Mesenchymal stem cell (in vitro differentiated cells and primary cell): ENCODE measurements around the gene LAMB3.

ENCODE experiments used
- DNase-seq: peaks from one replicate; pipeline ENCODE4 v3.0.0-alpha.2; 2013
- H2AFZ ChIP-seq: one replicate; pipeline ENCODE4 v1.6.1; 2013; ENCODE audit warnings: low read depth, mild to moderate bottlenecking, control low read depth, inconsistent platforms, low read length, moderate library complexity
- H2AK5ac ChIP-seq: 2 replicates; pipeline ENCODE4 v1.6.1; 2013; ENCODE audit warnings: low read length, moderate library complexity, mild to moderate bottlenecking, inconsistent platforms; ENCODE audit not compliant: severe bottlenecking
- H2BK120ac ChIP-seq: one replicate; pipeline ENCODE4 v1.6.1; 2013; ENCODE audit warnings: low read depth, mild to moderate bottlenecking, inconsistent platforms, low read length, moderate library complexity
- H2BK12ac ChIP-seq, 2 experiments: one replicate each; pipeline ENCODE4 v1.6.1; 2013; ENCODE audit warnings: inconsistent platforms in 2 of 2, low read length in 2 of 2, mild to moderate bottlenecking in 2 of 2, moderate library complexity in 2 of 2, control low read depth in 1 of 2
- H2BK15ac ChIP-seq: one replicate; pipeline ENCODE4 v1.6.1; 2013; ENCODE audit warnings: mild to moderate bottlenecking, low read depth, inconsistent platforms; ENCODE audit not compliant: poor library complexity, severe bottlenecking
- H2BK5ac ChIP-seq: 2 replicates; pipeline ENCODE4 v1.6.1; 2013; ENCODE audit warnings: low read depth, mild to moderate bottlenecking, low read length, control low read depth, inconsistent platforms; ENCODE audit not compliant: poor library complexity, severe bottlenecking
- H3K14ac ChIP-seq, 2 experiments: one replicate each; pipeline ENCODE4 v1.6.1; 2013; ENCODE audit warnings: inconsistent platforms in 2 of 2, low read length in 2 of 2, control low read depth in 1 of 2, mild to moderate bottlenecking in 1 of 2, moderate library complexity in 1 of 2
- H3K18ac ChIP-seq, 2 experiments: one replicate each; pipeline ENCODE4 v1.6.1; 2013; ENCODE audit warnings: inconsistent platforms in 2 of 2, low read length in 2 of 2, control low read depth in 1 of 2, low read depth in 1 of 2, mild to moderate bottlenecking in 1 of 2
- H3K23ac ChIP-seq, 2 experiments: one replicate each; pipeline ENCODE4 v1.6.1; 2013; ENCODE audit warnings: inconsistent platforms in 2 of 2, low read length in 2 of 2, mild to moderate bottlenecking in 2 of 2, moderate library complexity in 2 of 2, control low read depth in 1 of 2
- H3K27ac ChIP-seq: 2 replicates; pipeline ENCODE4 v1.5.1; 2013; ENCODE audit warnings: mild to moderate bottlenecking, moderate library complexity, low read length, control low read depth, inconsistent platforms; ENCODE audit not compliant: poor library complexity, severe bottlenecking
- H3K27me3 ChIP-seq, 2 experiments: 2 replicates each; pipeline versions ENCODE4 v1.6.1 to v1.7.0; 2013; ENCODE audit warnings: low read length in 2 of 2, mild to moderate bottlenecking in 2 of 2, moderate library complexity in 2 of 2, control low read depth in 1 of 2, inconsistent platforms in 1 of 2; ENCODE audit not compliant: control insufficient read depth in 1 of 2, insufficient read depth in 1 of 2
- H3K36me3 ChIP-seq, 2 experiments: 2 replicates each; pipeline versions ENCODE4 v1.6.1 to v1.7.0; 2013; ENCODE audit warnings: low read length in 2 of 2, control low read depth in 1 of 2, inconsistent platforms in 1 of 2, low read depth in 1 of 2, mild to moderate bottlenecking in 1 of 2; ENCODE audit not compliant: insufficient read depth in 2 of 2, control insufficient read depth in 1 of 2
- H3K4ac ChIP-seq, 2 experiments: one replicate each; pipeline ENCODE4 v1.6.1; 2013; ENCODE audit warnings: inconsistent platforms in 2 of 2, low read length in 2 of 2, mild to moderate bottlenecking in 2 of 2, moderate library complexity in 2 of 2, control low read depth in 1 of 2, low read depth in 1 of 2
- H3K4me1 ChIP-seq: 2 replicates; pipeline ENCODE4 v1.6.1; 2013; ENCODE audit warnings: low read depth, low read length, control low read depth; ENCODE audit not compliant: control insufficient read depth, insufficient read depth
- H3K4me2 ChIP-seq: 2 replicates; pipeline ENCODE4 v1.6.1; 2013; ENCODE audit warnings: low read length, mild to moderate bottlenecking, inconsistent platforms; ENCODE audit not compliant: poor library complexity, severe bottlenecking
- H3K4me3 ChIP-seq, 2 experiments: 2 replicates each; pipeline versions ENCODE4 v1.5.1 to v1.7.0; 2013; ENCODE audit warnings: low read length in 2 of 2, mild to moderate bottlenecking in 2 of 2, control low read depth in 1 of 2, low read depth in 1 of 2; ENCODE audit not compliant: insufficient read depth in 1 of 2
- H3K79me1 ChIP-seq: replicated peaks from 2 replicates; pipeline ENCODE4 v1.6.1; 2013; ENCODE audit warnings: mild to moderate bottlenecking, control low read depth, low read length, inconsistent platforms; ENCODE audit not compliant: poor library complexity, severe bottlenecking
- H3K9ac ChIP-seq: 2 replicates; pipeline ENCODE4 v1.7.0; 2013; ENCODE audit warnings: mild to moderate bottlenecking, low read length, moderate library complexity
- H3K9me3 ChIP-seq: 2 replicates; pipeline ENCODE4 v1.7.0; 2013; ENCODE audit warnings: mild to moderate bottlenecking, low read length; ENCODE audit not compliant: control insufficient read depth
- H4K8ac ChIP-seq: one replicate; pipeline ENCODE4 v1.6.1; 2013; ENCODE audit warnings: inconsistent platforms, mild to moderate bottlenecking, low read length, moderate library complexity
- H4K91ac ChIP-seq: one replicate; pipeline ENCODE4 v1.6.1; 2013; ENCODE audit warnings: mild to moderate bottlenecking, low read length, inconsistent platforms
- WGBS: methylation state at CpG from one replicate; pipeline ENCODE4 v1.1.7; 2013; ENCODE audit warnings: mixed read lengths; 5-methylcytosine and 5-hydroxymethylcytosine counted together

LAMB3 gene

DNA sequence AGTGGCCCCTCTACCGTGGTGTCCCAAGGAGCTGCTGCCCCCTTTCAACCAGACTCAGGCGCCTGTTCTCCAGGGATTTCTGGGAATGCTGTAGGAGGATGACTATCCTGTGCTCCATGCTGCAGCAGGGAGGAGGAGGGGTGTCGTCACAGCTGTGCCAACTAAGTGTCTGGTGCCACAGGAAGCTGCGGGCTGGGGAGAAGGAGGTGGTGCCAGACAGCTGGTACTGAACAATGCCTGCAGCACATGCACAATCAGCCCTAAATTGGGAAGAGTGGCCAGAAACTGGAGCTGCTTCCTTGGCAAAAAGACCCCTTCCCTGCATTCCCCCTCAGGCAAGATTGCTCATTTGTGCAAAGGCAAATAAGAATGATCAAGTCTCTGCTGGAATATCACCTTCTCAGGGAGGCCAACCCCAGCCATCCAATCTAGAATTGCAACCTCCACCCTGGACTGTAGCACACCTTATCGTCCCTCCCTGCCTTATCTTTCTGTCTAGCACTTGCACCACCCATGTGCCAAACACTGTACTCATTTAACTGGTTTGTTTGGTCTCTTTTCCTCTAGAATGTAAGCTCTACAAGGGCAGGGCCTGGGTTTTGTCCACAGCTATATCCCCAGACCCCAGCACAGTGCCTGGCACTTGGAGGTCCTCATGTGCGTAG lies 33.3 kb downstream of the LAMB3 start:
- 89% methylated on average over 6 of the region's 6 CpGs for WGBS
- H3K9me3 ChIP-seq = no peaks in the 10 kb centered on the region

DNA sequence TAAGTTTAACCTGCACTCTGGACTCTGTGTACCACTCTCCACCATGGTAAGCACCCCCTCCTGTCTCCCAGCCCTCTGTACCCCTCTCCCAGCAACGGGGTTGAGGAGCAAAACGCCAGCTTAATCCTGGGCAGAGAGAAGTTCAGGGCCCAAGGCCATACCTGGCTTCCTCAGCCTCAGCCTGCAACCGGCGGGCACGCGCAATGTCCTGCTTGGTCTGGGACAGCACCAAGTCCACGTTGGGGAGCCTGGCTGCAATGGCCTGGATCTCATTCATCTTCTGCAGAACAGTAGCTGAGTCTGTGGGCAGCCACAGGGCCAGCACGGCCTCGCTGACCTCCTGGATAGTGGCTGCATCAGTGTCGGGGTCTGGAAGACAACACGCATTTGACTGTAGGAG lies 33.9 kb downstream of the LAMB3 start:
- H3K9me3 ChIP-seq = no peaks in the 10 kb centered on the region
- H3K14ac ChIP-seq = no peak overlapping the region
- H3K9ac ChIP-seq = no peak overlapping the region
- no peaks in the 10 kb centered on the region for H3K79me1 ChIP-seq
- peaks cover 9 to 18% of the 10 kb centered on the region in 2 experiments for H3K36me3 ChIP-seq
- H3K23ac ChIP-seq = no peak overlapping the region
- peaks cover 0 to 1% of the 10 kb centered on the region in 2 experiments for H3K27me3 ChIP-seq
- H3K4me2 ChIP-seq = no peak overlapping the region
- H2AK5ac ChIP-seq = no peak overlapping the region
- DNase-seq = no peak
- H2AFZ ChIP-seq = no peak overlapping the region
- H3K27ac ChIP-seq = no peak overlapping the region
- H4K91ac ChIP-seq = no peak overlapping the region
- H3K4me1 ChIP-seq = peaks cover 6% of the 10 kb centered on the region
- H2BK12ac ChIP-seq = no peak overlapping the region
- H2BK5ac ChIP-seq = no peak overlapping the region
- no peak overlapping the region for H4K8ac ChIP-seq
- 95% methylated on average over 11 of the region's 11 CpGs for WGBS
- H3K4ac ChIP-seq = no peak overlapping the region
- H2BK120ac ChIP-seq = no peak overlapping the region
- no peak overlapping the region for H2BK15ac ChIP-seq
- no peak overlapping the region for H3K18ac ChIP-seq
- no peak overlapping the region for H3K4me3 ChIP-seq

More for the DNA sequence above, 33.3 kb downstream of the LAMB3 start:
- Histone ChIP-seq H4K91ac (no peak overlapping the region), H2BK5ac (no peak overlapping the region), H2AK5ac (no peak overlapping the region), H3K4ac (no peak overlapping the region), H3K27me3 (no peaks in the 10 kb centered on the region), H3K36me3 (peaks cover 13 to 18% of the 10 kb centered on the region in 2 experiments), H3K27ac (no peak overlapping the region), H3K4me3 (no peak overlapping the region), H2AFZ (no peak overlapping the region), H3K18ac (no peak overlapping the region), H2BK15ac (no peak overlapping the region), H4K8ac (no peak overlapping the region), H3K4me2 (no peak overlapping the region), H3K4me1 (peaks cover 6% of the 10 kb centered on the region), H3K9ac (no peak overlapping the region), H2BK120ac (no peak overlapping the region), H2BK12ac (no peak overlapping the region), H3K23ac (no peak overlapping the region), H3K79me1 (no peaks in the 10 kb centered on the region), H3K14ac (no peak overlapping the region)
- no peak for DNase-seq

DNA sequence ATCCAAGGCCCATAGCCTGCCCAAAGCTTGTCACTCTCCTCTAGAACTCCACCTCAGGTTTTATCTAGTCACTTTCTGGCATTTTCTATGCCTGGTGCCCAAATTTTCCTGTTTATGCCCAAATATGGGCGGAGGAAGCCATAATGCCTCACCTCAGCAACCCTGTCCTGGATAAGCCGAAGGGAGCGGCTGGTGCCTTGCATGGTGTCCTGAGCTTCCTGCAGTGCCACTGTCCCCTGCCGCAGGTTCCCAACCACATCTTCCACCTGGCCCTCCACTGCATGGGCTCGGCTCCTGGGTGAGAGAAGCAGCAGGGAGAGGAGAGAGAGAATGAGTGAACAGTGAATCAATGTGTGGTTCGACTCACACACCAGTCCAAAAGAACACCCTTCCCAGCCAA lies 34.5 kb downstream of the LAMB3 start:
- Histone ChIP-seq H2BK15ac (no peak overlapping the region), H3K9ac (no peak overlapping the region), H2AK5ac (no peak overlapping the region), H3K4ac (no peak overlapping the region), H3K36me3 (peaks cover 8 to 18% of the 10 kb centered on the region in 2 experiments), H3K4me2 (no peak overlapping the region), H3K27me3 (peaks cover 0 to 5% of the 10 kb centered on the region in 2 experiments), H3K79me1 (no peaks in the 10 kb centered on the region), H3K23ac (no peak overlapping the region), H3K18ac (no peak overlapping the region), H3K9me3 (no peaks in the 10 kb centered on the region), H2BK12ac (no peak overlapping the region), H2AFZ (no peak overlapping the region), H3K4me3 (no peak overlapping the region), H3K4me1 (peaks cover 6% of the 10 kb centered on the region), H4K91ac (no peak overlapping the region), H4K8ac (no peak overlapping the region), H3K27ac (no peak overlapping the region), H2BK5ac (no peak overlapping the region), H2BK120ac (no peak overlapping the region), H3K14ac (no peak overlapping the region)
- WGBS = 89% methylated on average over 3 of the region's 6 CpGs
- no peak for DNase-seq

DNA sequence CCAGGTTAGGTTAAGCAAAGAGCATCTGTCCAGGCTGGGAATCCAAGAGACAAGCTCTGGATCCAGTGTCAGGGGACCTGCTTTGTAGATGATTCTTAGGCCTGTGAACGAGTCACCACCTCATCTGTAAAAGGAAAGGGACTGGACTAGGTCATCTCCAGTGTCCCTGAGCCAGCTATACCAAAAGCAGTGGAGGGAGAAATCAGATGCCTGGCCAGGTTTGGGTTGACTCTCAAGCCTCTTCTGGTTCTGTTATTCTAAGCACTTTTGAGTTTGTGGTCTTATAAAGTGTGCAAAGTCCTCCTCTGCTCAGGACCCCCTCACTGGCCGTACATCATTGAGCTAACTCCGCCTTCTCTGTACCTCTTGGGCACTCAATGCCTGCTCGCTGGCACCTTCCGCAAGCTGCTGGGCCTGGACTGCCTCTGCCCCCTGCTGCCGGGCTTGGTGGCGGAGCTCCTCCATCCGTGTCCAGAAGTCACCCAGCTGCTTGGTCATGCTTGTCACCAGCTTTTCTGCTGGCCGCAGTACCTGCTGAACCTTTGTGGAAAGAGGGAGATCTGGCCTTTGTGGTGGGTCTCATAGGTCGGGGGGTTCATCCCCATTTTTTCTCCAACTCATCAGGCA lies 35.1 kb downstream of the LAMB3 start:
- H2BK120ac ChIP-seq = no peak overlapping the region
- H4K91ac ChIP-seq = no peak overlapping the region
- peaks cover 8 to 20% of the 10 kb centered on the region in 2 experiments for H3K36me3 ChIP-seq
- no peak overlapping the region for H3K18ac ChIP-seq
- H3K4ac ChIP-seq = no peak overlapping the region
- WGBS = 95% methylated on average over 10 of the region's 10 CpGs
- no peak overlapping the region for H3K4me3 ChIP-seq
- H2BK5ac ChIP-seq = no peak overlapping the region
- peaks cover 0 to 5% of the 10 kb centered on the region in 2 experiments for H3K27me3 ChIP-seq
- H4K8ac ChIP-seq = no peak overlapping the region
- H2AFZ ChIP-seq = no peak overlapping the region
- H3K4me2 ChIP-seq = no peak overlapping the region
- H3K79me1 ChIP-seq = no peaks in the 10 kb centered on the region
- H3K9ac ChIP-seq = no peak overlapping the region
- H2BK12ac ChIP-seq = no peak overlapping the region
- no peak overlapping the region for H2AK5ac ChIP-seq
- H3K23ac ChIP-seq = no peak overlapping the region
- H3K14ac ChIP-seq = no peak overlapping the region
- peaks cover 6% of the 10 kb centered on the region for H3K4me1 ChIP-seq
- no peak for DNase-seq
- H2BK15ac ChIP-seq = no peak overlapping the region
- H3K27ac ChIP-seq = no peak overlapping the region
- no peaks in the 10 kb centered on the region for H3K9me3 ChIP-seq
